Mesothelial cell of epicardium (in vitro differentiated cells): ENCODE data around the gene ANKS6. TPM values are rescaled to one million over a fixed set of nuclear protein-coding genes. Genes with fewer than 3 reads are reported as not detected.
A peak's percentile ranks its signal among the peaks of the same experiment; 100 is the strongest.

Experiments used
- DNase-seq, 2 experiments: peaks; one replicate each; pipeline ENCODE4 v3.0.0; 2021; ENCODE audit warnings: low spot score in 2 of 2; ENCODE audit not compliant: unreplicated experiment in 2 of 2
- H3K27ac Mint-ChIP-seq: 2 replicates; pipeline ENCODE4 v1.8.0; 2021; ENCODE audit warnings: mixed read lengths
- H3K27me3 Mint-ChIP-seq: 2 replicates; pipeline ENCODE4 v1.8.0; 2021; ENCODE audit warnings: low read depth, mixed read lengths
- H3K36me3 Mint-ChIP-seq: 2 replicates; pipeline ENCODE4 v1.8.0; 2021; ENCODE audit warnings: mixed read lengths
- H3K4me1 Mint-ChIP-seq: 2 replicates; pipeline ENCODE4 v1.8.0; 2021; ENCODE audit warnings: mixed read lengths
- H3K4me3 Mint-ChIP-seq: 2 replicates; pipeline ENCODE4 v1.8.0; 2021; ENCODE audit warnings: mild to moderate bottlenecking, moderate library complexity, mixed read lengths
- H3K9me3 Mint-ChIP-seq: 2 replicates; pipeline ENCODE4 v1.8.0; 2021; ENCODE audit warnings: mixed read lengths
- total RNA-seq: library from RNA; stranded (reverse); gene quantifications from 3 replicates; pipeline ENCODE4 v1.2.1, GENCODE V29; 2021
- TF ChIP-seq, protein P1 (sequence below): fragments of 200-600 bp; sonication (generic); IDR thresholded peaks from one replicate; pipeline ENCODE4 v1.5.0; 2021; ENCODE audit warnings: antibody characterized with exemption; ENCODE audit not compliant: unreplicated experiment

The ANKS6 gene
- total RNA-seq, 1 donor from 2014 or later, result 42.0 TPM

- no peak for DNase-seq
- H3K36me3 Mint-ChIP-seq, result peaks cover 6% of the 10 kb centered on the region
- peak overlapping the region; percentile 73 for H3K4me3 Mint-ChIP-seq
- TF ChIP-seq, protein P1, sequence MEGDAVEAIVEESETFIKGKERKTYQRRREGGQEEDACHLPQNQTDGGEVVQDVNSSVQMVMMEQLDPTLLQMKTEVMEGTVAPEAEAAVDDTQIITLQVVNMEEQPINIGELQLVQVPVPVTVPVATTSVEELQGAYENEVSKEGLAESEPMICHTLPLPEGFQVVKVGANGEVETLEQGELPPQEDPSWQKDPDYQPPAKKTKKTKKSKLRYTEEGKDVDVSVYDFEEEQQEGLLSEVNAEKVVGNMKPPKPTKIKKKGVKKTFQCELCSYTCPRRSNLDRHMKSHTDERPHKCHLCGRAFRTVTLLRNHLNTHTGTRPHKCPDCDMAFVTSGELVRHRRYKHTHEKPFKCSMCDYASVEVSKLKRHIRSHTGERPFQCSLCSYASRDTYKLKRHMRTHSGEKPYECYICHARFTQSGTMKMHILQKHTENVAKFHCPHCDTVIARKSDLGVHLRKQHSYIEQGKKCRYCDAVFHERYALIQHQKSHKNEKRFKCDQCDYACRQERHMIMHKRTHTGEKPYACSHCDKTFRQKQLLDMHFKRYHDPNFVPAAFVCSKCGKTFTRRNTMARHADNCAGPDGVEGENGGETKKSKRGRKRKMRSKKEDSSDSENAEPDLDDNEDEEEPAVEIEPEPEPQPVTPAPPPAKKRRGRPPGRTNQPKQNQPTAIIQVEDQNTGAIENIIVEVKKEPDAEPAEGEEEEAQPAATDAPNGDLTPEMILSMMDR, result no peak
- peaks cover 34% of the 10 kb centered on the region for H3K4me1 Mint-ChIP-seq
- peaks cover 13% of the 10 kb centered on the region for H3K9me3 Mint-ChIP-seq
- no peaks in the 10 kb centered on the region for H3K27me3 Mint-ChIP-seq
- H3K27ac Mint-ChIP-seq, result peak overlapping the region; percentile 64
Observed at GRCh38 chr9:98795295-98795955, 930 bp downstream of the ANKS6 start.

GRCh38 chr9:98794802-98795201 is 1.6 kb downstream of the ANKS6 start:
- Mint-ChIP-seq H3K4me3 (peak overlapping the region; percentile 73), H3K9me3 (peaks cover 13% of the 10 kb centered on the region), H3K4me1 (peaks cover 34% of the 10 kb centered on the region), H3K27me3 (no peaks in the 10 kb centered on the region), H3K36me3 (peaks cover 6% of the 10 kb centered on the region), H3K27ac (peak overlapping the region; percentile 64)
- no peak for DNase-seq
- TF ChIP-seq, protein P1, result no peak

DNA sequence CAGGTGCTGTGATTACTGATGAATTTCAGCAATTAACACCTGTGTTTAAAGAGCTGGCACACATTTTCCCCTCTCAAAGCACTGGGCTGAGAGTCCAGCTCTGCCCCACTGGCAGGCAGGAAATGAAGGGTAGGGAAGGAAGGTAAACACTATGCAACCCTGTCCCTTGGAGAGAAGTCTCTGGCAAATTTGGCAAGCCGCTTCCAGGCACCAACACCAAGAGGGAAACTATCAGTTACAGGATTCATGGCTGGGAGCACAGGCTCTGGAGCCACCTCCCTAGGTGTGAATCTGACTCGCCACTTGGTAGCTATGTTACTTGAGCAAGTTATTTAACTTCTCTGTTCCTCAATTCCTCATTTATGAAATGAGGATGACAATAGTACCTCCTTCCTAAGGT is 3.3 kb downstream of the ANKS6 start:
- Mint-ChIP-seq H3K27me3 (no peaks in the 10 kb centered on the region), H3K4me3 (no peak overlapping the region), H3K27ac (no peak overlapping the region), H3K4me1 (peaks cover 34% of the 10 kb centered on the region), H3K9me3 (peaks cover 3% of the 10 kb centered on the region), H3K36me3 (peaks cover 7% of the 10 kb centered on the region)
- no peak for DNase-seq
- TF ChIP-seq, protein P1, result no peak

DNA sequence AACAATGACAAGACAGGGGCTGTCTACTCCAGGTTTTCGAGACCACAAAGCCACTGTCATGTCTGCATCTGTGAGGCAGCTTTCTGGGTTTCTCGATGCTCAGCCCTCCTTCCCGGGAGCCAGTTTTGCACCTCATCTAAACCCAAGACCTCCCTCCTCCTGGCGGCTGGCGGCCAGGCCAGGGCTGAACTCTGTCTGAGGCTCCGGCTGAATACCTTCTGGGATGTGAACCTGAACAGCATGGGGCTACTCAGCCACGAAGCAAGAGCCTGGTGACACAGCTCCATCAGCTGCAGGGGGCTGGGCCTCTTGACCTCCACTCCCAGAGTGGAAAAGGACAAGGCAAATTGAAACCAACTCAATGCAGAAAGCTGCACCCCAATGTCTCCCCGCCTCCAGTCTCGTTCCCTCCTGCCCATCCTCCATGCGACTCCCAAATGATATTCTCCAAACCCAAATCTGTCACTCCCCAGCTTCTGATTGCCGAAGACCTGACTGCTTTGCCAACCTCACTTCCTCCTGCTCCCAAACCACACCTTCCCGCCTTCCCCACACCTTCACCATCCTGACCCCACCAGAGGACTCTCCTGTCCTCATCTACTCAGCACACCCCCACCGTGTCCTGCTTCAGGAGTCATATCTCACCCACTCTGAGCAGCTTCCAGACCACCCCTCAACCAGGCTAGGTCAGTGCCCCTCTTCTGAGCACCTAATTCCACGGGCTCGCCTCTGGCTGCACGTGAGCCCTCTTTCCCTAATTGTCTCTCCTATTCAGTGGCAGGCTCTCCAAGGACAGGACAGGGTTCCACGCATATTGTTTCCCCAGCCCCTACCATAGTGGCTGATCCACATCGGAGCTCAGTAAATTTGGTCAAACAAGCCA is 4.5 kb downstream of the ANKS6 start:
- TF ChIP-seq, protein P1, result no peak
- Mint-ChIP-seq H3K9me3 (no peaks in the 10 kb centered on the region), H3K4me3 (no peak overlapping the region), H3K27me3 (no peaks in the 10 kb centered on the region), H3K27ac (peak overlapping the region; percentile 49), H3K36me3 (peaks cover 6% of the 10 kb centered on the region), H3K4me1 (peaks cover 34% of the 10 kb centered on the region)
- DNase-seq, result no peak

- no peak overlapping the region for H3K4me3 Mint-ChIP-seq
- peaks cover 6% of the 10 kb centered on the region for H3K36me3 Mint-ChIP-seq
- no peaks in the 10 kb centered on the region for H3K27me3 Mint-ChIP-seq
- peak in 1 of 2 experiments; percentile 88 for DNase-seq
- no peaks in the 10 kb centered on the region for H3K9me3 Mint-ChIP-seq
- TF ChIP-seq, protein P1, result peak; percentile 99
- H3K4me1 Mint-ChIP-seq, result peaks cover 34% of the 10 kb centered on the region
- H3K27ac Mint-ChIP-seq, result peak overlapping the region; percentile 49
Observed at GRCh38 chr9:98790842-98791607, 5.3 kb downstream of the ANKS6 start.
